Stimulated activated CD8-positive, alpha-beta memory T cell treated with anti-CD3 and anti-CD28 coated beads, Interleukin-4, amount 100 ng/mL, for 4 hours (primary cell): Measurements from ENCODE around the gene ISCU.

Experiments used
- DNase-seq, 2 donors: peaks; one replicate each; pipeline ENCODE4 v3.0.0-alpha.2; 2020; ENCODE audit warnings: low read depth in 2 of 2, low spot score in 1 of 2

The ISCU gene

DNA sequence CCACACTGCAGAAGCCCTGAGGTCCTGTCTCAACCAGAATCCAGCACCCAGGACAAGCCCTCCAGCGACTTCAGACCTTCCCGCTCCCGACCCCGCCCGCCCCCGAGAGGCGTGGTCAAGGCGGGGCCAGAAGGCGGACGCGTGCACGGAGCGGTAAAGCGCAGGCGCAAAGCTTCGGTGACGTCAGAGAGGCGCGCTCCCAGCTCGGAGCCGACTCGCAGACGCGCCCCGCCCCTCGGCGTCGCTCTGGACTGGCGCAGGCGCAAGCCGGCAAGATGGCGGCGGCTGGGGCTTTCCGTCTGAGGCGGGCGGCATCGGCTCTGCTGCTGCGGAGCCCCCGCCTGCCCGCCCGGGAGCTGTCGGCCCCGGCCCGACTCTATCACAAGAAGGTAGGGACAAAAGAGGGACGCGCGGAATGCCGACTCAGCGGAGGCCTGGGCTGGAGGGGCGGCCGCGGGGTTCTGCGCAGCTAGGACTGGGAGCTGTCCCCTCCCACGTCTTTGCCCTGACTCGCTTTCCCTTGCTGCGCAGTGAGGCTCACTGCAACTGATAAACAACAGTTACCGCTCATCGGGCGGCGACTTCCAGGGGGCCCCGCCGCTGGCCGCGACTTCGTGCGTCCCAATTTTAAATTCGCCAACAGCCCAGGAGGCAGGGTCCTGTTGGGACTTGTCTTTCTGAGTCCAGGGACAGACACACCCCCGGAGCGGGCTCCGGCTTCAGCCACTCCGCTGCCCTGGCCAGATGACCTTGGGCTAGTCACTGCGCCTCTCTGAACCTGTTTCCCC, at the start of gene ISCU:
ISCU (plus strand) TSS at position 249 of the 788 bp plus-strand sequence; CDS start at position 276, 27 bp downstream.
- peak; percentile 95 to 99 for DNase-seq

DNA sequence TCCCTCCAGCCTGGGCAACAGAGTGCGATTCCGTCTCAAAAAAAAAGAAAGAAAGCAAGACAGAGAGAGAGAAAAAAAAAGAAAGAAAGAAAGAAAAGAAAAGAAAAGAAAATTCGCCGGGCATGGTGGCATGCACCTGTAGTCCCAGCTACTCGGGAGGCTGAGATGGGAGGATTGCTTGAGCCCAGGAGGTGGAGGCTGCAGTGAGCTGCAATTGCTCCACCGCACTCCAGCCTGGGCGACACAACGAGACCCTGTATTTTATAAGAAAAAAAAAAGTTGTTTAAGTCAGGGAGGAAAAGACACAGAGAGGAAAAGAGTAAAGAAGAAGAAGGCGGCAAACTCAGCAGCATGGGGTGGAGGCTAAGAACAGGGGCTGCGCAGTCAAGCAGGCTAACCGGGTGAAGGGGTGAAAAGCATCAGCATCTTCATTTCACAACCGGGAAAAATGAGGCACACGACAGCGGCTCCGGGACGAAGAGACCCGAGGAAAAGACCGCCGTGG, 47.9 kb upstream of the ISCU start:
- DNase-seq: no peak

DNA sequence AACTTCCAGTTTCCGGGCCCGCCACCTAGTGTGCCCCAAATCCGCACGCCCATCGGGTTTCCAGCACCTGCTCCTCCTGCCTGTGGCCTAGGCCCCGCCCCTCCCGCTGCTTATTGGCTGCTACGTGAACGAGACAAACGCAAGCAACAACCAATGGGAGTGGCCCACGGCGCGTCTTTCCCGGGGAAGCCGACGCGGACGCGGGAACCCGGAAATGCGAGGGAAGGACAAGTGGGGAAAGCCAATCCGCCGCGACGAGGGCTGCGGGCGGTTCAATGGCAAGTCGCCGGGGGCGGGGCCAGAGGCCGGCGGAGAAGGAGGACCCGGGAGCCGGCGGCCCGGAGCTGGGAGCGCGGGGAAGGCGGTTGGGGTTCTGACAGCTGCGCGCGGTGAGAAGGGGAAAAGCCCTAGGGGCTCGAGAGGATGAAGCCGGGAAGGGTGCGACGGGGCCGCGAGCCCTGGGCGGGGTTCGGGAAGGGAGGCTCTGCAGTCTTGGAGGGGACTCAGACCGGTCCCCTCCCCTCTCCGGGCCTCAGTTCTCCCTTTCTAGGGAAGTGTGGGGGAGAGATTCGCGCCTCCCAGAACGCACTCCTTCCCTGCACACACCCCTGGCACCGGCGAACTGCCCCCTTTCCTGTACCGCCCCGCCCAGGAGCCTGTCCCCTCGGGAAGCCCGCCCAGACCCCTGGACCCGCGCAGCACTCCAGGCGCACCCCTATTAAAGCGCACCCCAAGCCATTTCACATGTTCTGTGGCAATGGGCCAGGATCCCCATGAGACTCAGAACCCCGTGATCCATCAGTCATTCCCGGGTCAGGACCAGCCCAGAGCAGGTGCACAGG, 47.2 kb upstream of the ISCU start, which contains the start of gene FICD:
FICD (plus strand) TSS at position 305 of the 842 bp plus-strand sequence. CDS start 1,696 bp downstream, outside the sequence.
- peak; percentile 99 for DNase-seq

DNA sequence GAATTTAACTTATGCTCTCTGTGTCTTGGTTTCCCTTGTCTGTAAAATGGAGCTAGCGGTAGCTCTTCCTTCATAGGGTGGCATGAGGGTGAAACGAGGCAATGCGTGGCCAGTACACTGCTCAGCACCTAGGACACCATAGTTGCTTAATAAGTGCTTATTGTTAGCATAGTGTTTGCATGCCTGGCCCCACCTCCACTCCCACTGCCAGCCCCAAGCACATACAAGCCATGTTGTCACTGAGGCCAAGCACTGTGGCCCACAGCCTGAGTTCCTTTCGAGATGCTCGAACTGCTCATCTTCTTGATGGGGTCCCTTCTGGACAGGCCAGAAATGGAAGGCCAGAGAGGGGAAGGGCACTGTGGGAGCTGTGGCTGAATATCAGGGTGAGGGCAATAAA, 46.5 kb upstream of the ISCU start:
- no peak for DNase-seq

DNA sequence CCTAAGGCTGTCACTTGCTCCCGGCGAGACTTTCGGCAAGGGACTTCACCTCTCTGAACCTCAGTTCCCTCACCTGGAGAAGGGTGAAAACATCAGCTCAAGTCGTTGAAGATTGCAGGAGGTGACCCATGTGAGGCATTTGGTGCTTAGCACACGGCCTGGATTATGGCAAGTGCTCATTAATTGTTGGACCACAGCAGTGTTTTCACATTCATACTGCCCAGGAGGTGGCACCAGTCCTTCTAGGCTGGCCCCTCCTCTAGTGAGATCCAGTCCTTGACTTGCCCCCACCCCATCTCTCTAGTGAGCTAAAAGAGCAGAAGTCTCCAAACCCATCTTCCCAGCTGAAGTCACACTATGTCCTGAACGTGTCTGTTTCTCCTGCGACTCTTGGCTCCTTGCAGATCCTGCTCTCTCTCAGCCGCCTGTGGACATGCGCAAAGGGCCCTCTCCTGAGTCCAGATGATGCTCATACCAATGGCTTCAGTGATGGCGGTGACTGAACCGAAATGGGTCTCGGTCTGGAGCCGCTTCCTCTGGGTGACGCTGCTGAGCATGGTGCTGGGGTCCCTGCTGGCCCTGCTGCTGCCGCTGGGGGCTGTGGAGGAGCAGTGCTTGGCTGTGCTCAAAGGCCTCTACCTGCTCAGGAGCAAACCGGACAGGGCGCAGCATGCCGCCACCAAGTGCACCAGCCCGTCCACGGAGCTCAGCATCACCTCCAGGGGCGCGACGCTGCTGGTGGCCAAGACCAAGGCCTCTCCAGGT, 45.7 kb upstream of the ISCU start:
- no peak for DNase-seq

DNA sequence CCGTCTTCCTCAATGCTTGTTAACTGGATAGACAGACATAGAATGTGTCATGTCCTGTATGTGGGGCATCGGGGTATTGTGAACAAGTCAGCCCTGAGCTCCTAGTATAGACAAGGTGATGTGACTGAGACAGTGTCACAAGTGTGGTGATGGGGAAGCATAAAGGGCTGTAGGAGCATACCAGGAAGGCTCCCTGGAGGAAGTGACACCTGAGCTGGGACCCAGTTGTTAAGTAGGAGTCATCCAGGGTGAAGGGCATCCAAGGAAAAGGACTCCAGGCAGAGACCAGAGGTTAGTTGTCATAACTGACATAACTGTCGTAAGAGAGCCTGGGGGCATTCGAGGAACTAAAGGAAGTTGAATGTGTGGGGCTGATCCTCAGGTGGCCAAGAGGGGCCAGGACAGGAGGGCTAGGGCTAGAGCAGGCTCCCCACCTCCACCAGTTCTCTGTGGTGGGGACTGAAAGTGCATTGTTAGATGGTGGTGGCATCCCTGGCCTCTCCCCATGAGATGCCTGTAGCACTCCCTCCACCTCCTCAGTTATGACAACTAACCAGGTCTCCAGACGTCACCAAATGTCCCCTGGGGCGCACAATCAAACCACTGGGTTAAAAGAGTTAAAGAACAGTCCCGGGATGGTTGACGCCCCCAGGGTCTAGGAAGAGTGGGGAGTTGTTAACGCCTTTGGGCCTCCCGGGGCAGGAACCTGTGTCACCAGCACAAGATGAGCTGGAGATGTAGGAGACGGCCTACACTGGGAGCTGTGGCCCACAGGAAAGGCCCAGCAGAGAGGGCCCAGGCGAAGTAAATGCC, 44.9 kb upstream of the ISCU start:
- DNase-seq: no peak

DNA sequence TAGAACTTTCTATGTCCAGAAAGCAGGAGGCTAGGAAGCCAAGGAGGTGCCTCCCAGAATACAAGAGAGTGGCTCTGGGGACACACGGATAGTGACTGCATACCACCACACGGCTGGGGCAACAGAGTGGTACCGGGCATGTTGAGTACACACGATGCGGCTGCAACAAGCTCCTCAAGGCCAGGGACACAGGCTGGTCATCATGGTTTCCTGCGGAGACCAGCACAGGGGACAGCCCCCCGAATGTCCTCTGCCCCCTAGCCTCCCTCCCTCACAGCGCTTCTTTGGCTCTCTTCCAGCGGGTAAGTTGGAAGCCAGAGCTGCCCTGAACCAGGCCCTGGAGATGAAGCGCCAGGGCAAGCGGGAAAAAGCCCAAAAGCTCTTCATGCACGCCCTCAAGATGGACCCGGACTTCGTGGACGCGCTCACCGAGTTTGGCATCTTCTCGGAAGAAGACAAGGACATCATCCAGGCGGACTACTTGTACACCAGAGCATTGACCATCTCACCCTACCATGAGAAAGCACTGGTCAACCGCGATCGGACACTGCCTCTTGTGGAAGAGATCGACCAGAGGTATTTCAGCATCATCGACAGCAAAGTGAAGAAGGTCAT, 44.2 kb upstream of the ISCU start:
- no peak for DNase-seq

DNA sequence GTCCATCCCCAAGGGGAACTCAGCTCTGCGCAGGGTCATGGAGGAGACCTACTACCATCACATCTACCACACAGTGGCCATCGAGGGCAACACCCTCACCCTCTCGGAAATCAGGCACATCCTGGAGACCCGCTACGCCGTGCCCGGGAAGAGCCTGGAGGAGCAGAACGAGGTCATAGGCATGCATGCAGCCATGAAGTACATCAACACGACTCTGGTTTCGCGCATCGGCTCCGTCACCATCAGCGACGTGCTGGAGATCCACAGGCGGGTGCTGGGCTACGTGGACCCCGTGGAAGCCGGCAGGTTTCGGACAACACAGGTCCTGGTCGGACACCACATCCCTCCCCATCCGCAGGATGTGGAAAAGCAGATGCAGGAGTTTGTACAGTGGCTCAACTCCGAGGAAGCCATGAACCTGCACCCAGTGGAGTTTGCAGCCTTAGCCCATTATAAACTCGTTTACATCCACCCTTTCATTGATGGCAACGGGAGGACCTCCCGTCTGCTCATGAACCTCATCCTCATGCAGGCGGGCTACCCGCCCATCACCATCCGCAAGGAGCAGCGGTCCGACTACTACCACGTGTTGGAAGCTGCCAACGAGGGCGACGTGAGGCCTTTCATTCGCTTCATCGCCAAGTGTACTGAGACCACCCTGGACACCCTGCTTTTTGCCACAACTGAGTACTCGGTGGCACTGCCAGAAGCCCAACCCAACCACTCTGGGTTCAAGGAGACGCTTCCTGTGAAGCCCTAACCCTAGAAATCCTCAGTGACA, 43.5 kb upstream of the ISCU start:
- DNase-seq: no peak

DNA sequence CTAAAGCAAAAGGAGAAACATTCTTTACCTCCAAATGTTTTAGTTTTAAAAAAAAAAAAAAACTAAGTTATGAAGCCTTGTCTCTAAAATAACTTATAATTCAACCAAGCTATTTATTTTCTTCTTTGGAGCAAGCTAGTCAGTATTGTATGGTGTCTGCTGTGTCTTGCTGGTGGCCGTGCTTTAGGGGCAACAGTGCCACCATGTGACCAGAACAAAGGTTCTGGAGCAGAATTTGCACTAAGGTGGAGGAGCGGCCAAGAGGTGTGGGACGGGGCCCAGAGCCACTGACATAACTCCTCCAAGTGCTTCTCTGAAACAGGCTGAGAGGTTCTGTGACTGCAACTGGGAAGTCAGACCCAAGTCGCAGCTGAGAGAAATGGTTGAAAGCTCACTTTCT, 42.8 kb upstream of the ISCU start:
- no peak for DNase-seq

DNA sequence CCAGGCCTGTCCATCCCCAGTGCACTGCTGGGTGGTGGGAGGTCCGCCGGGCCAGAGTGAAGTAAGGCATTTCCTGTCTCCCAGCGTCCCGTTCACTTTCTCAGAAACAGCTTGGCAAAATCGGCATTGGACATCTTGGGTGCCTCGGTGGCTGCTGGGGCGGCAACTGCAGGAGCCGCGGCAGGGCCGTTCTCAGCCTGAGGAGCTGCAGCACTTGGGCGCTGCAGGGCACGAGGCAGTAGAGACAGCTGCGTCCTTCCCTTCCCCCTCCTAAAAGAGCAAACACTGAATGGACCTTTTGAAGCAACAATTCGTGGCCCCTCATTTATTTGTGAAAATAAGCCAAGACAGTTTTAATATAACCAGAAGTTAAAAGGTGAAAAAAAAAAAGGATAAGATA, 39.0 kb upstream of the ISCU start:
- DNase-seq: no peak

DNA sequence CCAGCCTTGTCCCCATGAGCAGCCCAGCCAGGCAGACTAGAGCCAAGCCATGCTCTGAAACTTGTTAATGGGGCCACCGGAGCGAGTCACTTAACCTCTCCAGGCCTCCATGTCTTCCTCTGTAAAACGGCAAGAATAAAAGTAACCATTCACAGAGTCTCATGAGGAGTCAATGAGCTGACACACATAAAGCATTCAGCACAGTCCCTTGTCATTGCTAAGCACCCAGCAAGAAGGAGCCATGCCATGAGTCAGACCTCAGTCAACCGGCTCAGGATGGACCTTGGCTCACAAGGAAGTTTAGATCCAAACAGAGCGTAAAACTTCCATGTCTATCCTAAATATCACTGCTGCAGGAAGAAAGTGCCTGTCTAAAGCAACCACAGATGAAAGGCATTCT, 36.7 kb upstream of the ISCU start:
- no peak for DNase-seq

DNA sequence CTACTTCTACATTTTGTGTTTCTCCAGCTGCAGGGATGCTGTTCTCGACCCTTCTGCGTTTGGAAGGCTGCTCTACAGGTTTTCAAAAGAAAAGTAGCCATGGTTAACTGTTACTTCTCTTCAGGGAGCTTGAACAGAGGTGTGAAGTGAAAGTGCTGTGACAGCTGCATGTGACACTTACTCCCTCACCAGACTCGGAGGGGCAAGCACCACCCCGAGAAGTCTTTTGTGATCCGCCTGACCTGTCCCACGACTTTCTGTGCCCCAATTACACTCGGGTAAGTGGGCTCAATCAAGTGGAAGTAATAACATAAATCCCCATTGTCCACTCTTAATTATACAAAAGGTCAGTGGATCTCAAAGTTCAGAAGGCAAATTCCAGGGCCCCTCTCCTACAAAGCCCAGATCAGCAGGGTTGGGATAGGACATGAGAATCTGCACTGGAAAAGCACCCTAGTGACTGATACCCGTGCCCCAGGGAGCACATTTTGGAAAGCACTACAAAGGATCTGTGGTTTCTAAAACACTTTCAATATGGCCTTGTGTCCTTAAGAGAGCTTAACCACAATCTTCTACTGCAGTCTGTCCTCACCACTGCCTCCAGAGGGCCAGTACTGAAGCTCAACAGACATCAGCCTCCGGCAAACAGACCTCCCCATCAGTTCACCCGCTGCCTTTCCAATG, 35.8 kb upstream of the ISCU start:
- no peak for DNase-seq

DNA sequence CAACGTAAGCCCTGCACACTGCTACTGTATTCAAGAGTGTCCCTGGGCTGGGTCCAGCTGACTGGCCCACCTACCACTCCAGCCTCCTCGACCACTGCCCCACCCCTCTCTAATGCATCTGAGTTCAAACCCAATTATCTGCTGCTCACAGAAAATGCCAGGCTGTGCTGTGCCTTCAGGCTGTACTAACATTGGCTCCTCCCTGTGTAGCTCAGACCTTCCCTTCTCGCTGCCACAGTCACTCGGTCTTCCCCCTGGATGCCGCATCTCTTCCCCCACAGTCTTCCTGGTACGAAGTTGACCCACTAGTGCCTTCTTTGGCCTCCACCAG, 35.3 kb upstream of the ISCU start:
- no peak for DNase-seq

DNA sequence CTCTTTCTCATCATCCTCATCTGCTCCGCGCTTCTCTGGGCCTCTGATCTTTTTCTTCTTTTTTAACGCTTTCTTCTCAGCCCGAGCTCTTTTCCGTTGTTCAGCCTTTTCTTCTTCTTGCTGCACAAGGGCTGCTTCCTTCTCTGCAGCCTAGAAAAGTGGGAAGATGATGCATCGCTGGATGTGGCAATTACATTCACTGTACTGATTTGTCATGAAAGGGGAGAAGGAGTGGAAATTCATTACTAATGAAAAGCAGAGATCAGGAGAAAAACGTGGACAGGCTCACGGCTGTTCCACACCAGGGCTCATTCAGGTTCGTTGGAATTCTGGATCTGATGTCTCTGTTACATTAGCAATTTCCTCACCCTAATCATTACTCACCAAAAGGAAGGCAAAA, 32.2 kb upstream of the ISCU start:
- DNase-seq: no peak

DNA sequence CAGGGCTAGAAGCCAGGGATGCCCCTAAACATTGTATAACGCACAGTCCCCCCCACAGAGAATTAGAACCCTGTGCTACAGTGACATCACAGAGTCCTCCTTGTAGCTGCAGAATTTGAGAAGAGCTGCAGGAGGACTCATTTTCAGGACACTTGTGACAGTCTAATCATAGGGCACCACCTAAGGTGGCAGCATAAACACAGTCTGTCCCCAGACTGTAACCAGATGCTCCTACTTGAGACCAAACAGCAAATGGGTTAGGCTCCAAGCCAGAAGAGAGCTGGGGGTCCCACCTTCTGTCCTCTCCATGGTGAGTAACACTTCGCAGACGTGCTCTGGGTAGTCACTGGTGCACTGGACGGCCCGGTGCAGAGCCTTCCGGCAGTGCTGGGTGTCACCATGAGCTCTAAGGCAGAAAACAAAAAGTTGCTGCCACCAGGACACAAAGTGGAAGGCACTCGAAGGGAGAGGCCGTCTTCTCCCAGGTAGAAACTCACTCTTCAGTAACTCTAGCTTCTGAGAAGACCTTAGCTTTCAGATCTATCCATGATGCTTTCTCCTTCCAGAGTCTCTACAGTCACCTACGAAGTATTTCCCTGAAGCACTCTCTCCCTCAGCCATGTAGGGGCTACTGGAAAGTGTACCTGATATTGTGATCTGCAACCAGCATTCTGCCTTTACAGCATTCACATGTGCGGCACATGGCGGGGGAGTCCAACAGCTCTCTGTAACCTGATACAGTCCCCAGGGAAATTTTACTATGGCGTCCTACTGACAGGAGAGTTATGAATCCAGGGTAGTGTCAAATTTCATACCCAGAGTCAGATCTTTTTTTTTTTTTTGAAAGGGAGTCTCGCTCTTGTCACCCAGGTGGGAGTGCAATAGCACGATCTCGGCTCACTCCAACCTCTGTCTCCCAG, 30.2 kb upstream of the ISCU start:
- no peak for DNase-seq

DNA sequence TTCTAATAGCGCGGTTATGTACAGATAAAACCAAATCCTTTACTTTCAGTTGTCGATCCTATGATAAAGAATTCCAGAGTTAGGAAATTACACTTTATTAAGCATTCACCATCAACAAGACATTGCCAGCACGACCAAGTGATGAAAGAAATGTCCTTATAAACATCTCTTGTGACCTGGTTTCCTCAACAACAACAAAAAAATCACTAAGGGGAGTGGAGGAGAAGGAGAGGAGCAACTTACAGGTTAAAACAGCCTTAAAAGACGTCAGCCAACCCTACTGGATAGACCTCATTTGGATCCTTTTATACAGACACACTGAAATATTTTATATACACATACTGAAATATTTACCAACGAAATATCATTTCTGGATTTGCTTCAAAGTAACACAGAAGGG, 24.2 kb upstream of the ISCU start:
- no peak for DNase-seq

DNA sequence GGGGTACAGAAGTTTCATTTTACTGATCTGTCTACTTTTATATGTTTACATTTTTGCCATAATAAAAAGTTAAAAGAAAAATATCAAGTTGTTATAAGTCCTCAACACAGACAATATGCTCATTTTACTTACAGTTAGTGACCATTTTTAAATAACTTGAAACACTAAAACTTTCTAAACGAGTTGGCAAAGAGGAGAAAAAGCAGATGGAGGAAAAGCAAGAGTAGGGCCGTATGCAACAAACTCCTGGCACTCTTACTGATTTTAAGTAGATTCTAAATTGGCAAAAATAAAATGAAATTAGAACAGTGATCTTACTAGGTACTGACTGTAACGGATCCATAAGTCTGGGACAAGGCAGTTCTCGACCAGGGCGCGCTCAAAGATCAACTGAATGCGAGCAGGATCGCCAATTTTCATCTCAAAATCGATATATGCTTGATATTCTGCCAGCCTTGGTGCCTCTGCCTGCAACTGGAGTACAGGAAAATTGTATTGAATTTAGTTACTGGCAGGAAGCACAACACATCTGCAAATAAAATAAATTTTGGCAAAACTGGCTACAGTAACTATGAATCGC, 23.7 kb upstream of the ISCU start:
- DNase-seq: no peak
